Mucosa of stomach (tissue), 1 donor: ENCODE data around the gene SLC25A43.
"Not testable (repeated sequence)": the region's sequence is repeated elsewhere in the genome, so short reads cannot be mapped to it uniquely, and the experiment has no call there.

Experiments
- H3K27me3 ChIP-seq: one replicate; pipeline ENCODE4 v1.7.0; 2013; ENCODE audit warnings: mild to moderate bottlenecking, low read length; ENCODE audit not compliant: control insufficient read depth, insufficient read depth
- H3K36me3 ChIP-seq: one replicate; pipeline ENCODE4 v1.7.0; 2013; ENCODE audit warnings: low read length; ENCODE audit not compliant: control insufficient read depth, insufficient read depth
- H3K4me1 ChIP-seq: one replicate; pipeline ENCODE4 v1.7.0; 2013; ENCODE audit warnings: mild to moderate bottlenecking, low read length; ENCODE audit not compliant: control insufficient read depth, insufficient read depth
- H3K4me3 ChIP-seq: one replicate; pipeline ENCODE4 v1.7.0; 2013; ENCODE audit warnings: low read length
- H3K9ac ChIP-seq: one replicate; pipeline ENCODE4 v1.7.0; 2013; ENCODE audit warnings: mild to moderate bottlenecking, low read length, moderate library complexity
- H3K9me3 ChIP-seq: one replicate; pipeline ENCODE4 v1.7.0; 2013; ENCODE audit warnings: mild to moderate bottlenecking, low read length, moderate library complexity; ENCODE audit not compliant: control insufficient read depth
- donor health status: Pancreatic carcinoma.

Gene SLC25A43

DNA sequence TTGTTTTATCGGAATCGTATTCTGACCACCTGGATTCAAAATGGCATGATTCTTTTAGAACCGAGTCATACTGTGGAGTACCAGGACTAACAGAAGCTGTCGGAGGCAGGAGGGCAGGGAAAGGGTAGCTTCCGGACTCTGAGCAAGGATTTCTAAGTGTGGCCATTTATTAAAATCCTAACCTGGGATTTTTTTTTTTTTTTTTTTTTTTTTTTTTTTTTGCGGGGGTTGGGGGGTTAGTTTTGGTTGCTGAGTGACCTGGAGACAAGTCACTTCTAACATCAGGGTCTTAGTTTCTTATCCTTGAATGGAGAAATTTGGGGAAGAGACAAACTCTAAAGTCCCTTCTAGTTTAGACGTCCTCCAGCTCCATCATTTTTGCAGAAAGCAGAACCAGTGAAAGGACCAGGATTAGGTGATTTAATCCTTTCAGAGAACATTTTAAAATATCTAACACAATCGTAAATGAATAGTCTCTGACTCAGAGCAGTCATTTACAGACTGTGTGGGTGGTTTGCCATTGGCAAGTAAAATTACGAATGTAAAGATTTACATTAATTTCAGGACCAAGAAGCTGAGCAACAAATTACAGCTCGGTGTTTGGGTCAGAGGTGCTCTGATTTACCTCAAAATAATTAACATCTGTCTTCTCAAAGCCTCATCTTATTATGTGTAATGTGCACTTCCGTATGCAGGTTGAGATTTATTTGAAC is 76.4 kb downstream of the SLC25A43 start:
- H3K27me3 ChIP-seq: no peaks in the 10 kb centered on the region
- H3K4me1 ChIP-seq: peaks cover 15% of the 10 kb centered on the region
- no peaks in the 10 kb centered on the region for H3K9me3 ChIP-seq
- H3K9ac ChIP-seq: no peak overlapping the region
- H3K4me3 ChIP-seq: no peak overlapping the region
- H3K36me3 ChIP-seq: peaks cover 2% of the 10 kb centered on the region

- no peaks in the 10 kb centered on the region for H3K27me3 ChIP-seq
- H3K36me3 ChIP-seq: no peaks in the 10 kb centered on the region
- peak overlapping the region; percentile 50 for H3K9ac ChIP-seq
- H3K9me3 ChIP-seq: no peaks in the 10 kb centered on the region
- no peak overlapping the region for H3K4me3 ChIP-seq
- peaks cover 30% of the 10 kb centered on the region for H3K4me1 ChIP-seq
Measured at GRCh38 chrX:119477812-119478232, 78.7 kb downstream of the SLC25A43 start.

GRCh38 chrX:119478504-119478903 is 79.4 kb downstream of the SLC25A43 start:
- H3K9ac ChIP-seq: peak overlapping the region; percentile 50
- no peaks in the 10 kb centered on the region for H3K9me3 ChIP-seq
- no peak overlapping the region for H3K4me3 ChIP-seq
- no peaks in the 10 kb centered on the region for H3K27me3 ChIP-seq
- no peaks in the 10 kb centered on the region for H3K36me3 ChIP-seq
- H3K4me1 ChIP-seq: peaks cover 30% of the 10 kb centered on the region

DNA sequence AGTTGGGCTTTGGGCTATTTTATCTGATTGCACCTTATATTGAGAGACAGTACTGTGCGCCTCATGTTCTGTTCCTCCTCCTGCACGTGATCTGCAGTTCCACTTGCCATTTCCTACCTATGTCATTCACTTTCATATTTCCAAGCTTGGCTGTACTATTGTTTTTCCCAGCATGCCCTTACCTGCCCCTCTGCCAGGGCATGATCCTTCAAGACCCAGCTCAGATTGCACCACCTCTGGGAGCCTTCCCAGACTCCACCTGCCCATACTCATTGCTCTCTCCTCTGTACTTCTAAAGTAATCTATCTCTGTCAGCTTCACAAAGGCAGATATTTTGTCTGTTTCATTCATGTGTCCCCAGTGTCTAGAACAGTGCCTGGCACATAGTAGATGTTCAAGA is 80.7 kb downstream of the SLC25A43 start:
- Histone ChIP-seq H3K9me3 (no peaks in the 10 kb centered on the region), H3K4me3 (no peak overlapping the region), H3K4me1 (peaks cover 30% of the 10 kb centered on the region), H3K36me3 (no peaks in the 10 kb centered on the region), H3K27me3 (no peaks in the 10 kb centered on the region), H3K9ac (no peak overlapping the region)

- Histone ChIP-seq H3K9me3 (no peaks in the 10 kb centered on the region), H3K4me3 (no peak overlapping the region), H3K27me3 (no peaks in the 10 kb centered on the region), H3K4me1 (peaks cover 30% of the 10 kb centered on the region), H3K9ac (peak overlapping the region; percentile 57), H3K36me3 (no peaks in the 10 kb centered on the region)
Measured at GRCh38 chrX:119481323-119481801, 82.2 kb downstream of the SLC25A43 start.

GRCh38 chrX:119482041-119482440 is 82.9 kb downstream of the SLC25A43 start:
- H3K36me3 ChIP-seq: no peaks in the 10 kb centered on the region
- H3K9me3 ChIP-seq: no peaks in the 10 kb centered on the region
- H3K27me3 ChIP-seq: no peaks in the 10 kb centered on the region
- H3K4me1 ChIP-seq: peaks cover 30% of the 10 kb centered on the region
- peak overlapping the region; percentile 57 for H3K9ac ChIP-seq
- no peak overlapping the region for H3K4me3 ChIP-seq

DNA sequence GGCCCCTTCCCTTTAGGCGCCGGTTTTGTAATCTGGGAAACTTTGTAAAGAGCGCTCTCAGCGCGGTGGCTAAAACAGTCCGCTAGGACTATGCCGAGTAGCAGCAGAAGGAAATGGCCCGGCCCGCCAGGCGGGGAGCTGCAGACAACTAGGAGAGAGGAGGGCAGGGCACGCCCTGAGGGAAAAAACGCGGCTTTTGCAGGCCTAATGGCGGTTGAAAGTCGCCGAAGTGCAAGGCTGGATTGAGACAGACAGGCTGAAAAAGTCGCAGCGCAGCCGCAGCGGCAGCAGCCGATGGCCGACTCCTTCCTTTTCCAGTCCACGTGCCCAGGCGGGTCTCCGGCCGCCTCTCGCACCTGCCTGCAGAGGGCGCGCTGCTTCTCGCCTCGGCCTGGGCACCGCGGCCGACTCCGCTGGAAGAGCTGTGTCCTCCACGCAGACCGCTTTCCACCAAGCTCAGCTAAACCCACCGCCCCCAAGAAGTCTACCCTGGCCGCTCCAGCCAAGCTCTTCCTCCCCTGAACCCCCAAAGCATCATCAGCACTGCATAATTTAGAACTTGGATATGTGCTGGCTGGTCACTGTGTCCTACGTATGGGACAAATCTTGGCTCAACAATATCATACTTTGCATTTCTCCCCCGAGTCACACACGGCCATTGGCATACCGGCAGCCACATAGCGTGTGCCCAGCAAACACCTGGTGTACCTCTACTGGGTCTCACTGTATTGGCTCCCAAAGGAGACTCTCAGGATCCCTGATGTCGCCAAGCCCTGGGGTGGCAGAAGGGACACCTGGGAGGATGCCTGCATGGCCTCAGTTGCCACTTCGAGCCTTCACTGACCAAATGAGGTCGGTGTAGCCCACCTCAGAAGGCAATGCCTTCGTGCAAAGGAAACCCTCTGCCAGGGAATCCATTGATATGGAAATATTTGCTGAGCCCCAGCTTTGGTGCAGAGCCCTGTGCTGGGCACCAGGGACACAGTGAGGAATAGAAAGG is 83.6 kb downstream of the SLC25A43 start:
- Histone ChIP-seq H3K27me3 (no peaks in the 10 kb centered on the region), H3K4me3 (no peak overlapping the region), H3K9me3 (no peaks in the 10 kb centered on the region), H3K4me1 (peaks cover 27% of the 10 kb centered on the region), H3K36me3 (no peaks in the 10 kb centered on the region), H3K9ac (peak overlapping the region; percentile 57)

DNA sequence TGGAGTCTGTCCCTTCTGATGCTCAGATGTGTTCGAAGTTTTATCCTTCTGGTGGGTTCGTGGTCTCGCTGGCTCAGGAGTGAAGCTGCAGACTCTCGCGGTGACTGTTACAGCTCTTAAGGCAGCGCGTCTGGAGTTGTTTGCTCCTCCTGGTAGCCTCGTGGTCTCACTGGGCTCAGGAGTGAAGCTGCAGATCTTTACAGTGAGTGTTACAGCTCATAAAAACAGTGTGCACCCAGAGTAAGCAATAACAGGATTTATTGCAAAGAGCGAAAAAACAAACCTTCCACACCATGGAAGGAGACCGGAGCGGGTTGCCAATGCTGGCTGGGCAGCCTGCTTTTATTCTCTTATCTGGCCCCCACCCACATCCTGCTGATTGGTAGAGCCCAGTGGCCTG is 87.6 kb downstream of the SLC25A43 start:
- Histone ChIP-seq H3K4me1 (peaks cover 14% of the 10 kb centered on the region), H3K9me3 (no peaks in the 10 kb centered on the region), H3K4me3 (no peak overlapping the region), H3K27me3 (no peaks in the 10 kb centered on the region), H3K9ac (no peak overlapping the region), H3K36me3 (no peaks in the 10 kb centered on the region)

DNA sequence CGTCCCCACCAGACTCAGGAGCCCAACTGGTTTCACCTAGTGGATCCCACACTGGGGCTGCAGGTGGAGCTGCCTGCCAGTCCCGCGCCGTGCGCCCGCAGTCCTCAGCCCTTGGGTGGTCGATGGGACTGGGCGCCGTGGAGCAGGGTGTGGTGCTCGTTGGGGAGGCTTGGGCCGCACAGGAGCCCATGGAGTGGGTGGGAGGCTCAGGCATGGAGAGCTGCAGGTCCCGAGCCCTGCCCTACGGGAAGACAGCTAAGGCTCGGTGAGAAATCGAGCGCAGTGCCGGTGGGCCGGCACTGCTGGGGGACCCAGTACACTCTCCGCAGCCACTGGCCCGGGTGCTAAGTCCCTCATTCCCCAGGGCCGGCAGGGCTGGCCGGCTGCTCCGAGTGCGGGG is 88.6 kb downstream of the SLC25A43 start:
- not testable (repeated sequence) for H3K4me3 ChIP-seq, H3K9me3 ChIP-seq, H3K9ac ChIP-seq, H3K27me3 ChIP-seq, H3K36me3 ChIP-seq
- peaks cover 12% of the 10 kb centered on the region for H3K4me1 ChIP-seq

DNA sequence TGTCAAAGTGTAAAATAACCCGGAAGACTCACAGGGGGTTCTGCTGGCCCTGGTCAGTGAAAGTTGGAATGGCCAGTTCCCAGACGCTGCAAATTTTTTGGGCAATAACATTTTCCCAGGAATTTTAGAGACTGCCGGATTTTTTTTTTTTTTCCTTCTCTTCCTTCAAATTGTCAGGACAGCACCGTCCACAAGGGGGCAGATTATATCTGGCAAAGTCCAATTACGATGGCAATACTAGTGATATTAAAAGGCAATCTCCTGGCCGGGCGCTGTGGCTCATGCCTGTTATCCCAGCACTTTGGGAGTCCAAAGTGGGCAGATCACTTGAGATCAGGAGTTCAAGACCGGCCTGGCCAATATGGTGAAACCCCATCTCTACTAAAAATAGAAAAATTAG is 89.6 kb downstream of the SLC25A43 start:
- H3K27me3 ChIP-seq: no peaks in the 10 kb centered on the region
- no peak overlapping the region for H3K9ac ChIP-seq
- no peaks in the 10 kb centered on the region for H3K9me3 ChIP-seq
- H3K36me3 ChIP-seq: no peaks in the 10 kb centered on the region
- peaks cover 21% of the 10 kb centered on the region for H3K4me1 ChIP-seq
- H3K4me3 ChIP-seq: no peak overlapping the region

- H3K36me3 ChIP-seq: no peaks in the 10 kb centered on the region
- H3K4me3 ChIP-seq: no peak overlapping the region
- H3K9me3 ChIP-seq: no peaks in the 10 kb centered on the region
- H3K9ac ChIP-seq: no peak overlapping the region
- no peaks in the 10 kb centered on the region for H3K27me3 ChIP-seq
- peaks cover 25% of the 10 kb centered on the region for H3K4me1 ChIP-seq
Measured at GRCh38 chrX:119489212-119490074, 90.3 kb downstream of the SLC25A43 start.
